GM19193 (cell line): ENCODE results near the gene ASH1L.

Source experiments
- POLR2A ChIP-seq: IDR thresholded peaks from 4 replicates; pipeline ENCODE4 v1.6.1; 2011; ENCODE audit not compliant: insufficient read depth, insufficient read length; ENCODE audit errors: extremely low read depth

Gene ASH1L

GRCh38 chr1:155300024-155300423, 262.6 kb downstream of the ASH1L start:
- no peak for TF ChIP-seq POLR2A

- TF ChIP-seq POLR2A, result no peak
Measured at GRCh38 chr1:155297384-155297783, 265.2 kb downstream of the ASH1L start.

- no peak for TF ChIP-seq POLR2A
Measured at GRCh38 chr1:155296661-155297060, 265.9 kb downstream of the ASH1L start.

GRCh38 chr1:155295942-155296267, 266.7 kb downstream of the ASH1L start:
- no peak for TF ChIP-seq POLR2A

- TF ChIP-seq POLR2A, result no peak
Measured at GRCh38 chr1:155295183-155295941, 267.2 kb downstream of the ASH1L start.

GRCh38 chr1:155294520-155295182, 268.0 kb downstream of the ASH1L start:
- TF ChIP-seq POLR2A, result no peak

- TF ChIP-seq POLR2A, result no peak
Measured at GRCh38 chr1:155293086-155293749, 269.4 kb downstream of the ASH1L start.

GRCh38 chr1:155287987-155288543, 274.5 kb downstream of the ASH1L start:
- no peak for TF ChIP-seq POLR2A

GRCh38 chr1:155286544-155286943, 276.1 kb downstream of the ASH1L start:
- no peak for TF ChIP-seq POLR2A

- no peak for TF ChIP-seq POLR2A
Measured at GRCh38 chr1:155285631-155286044, 277.0 kb downstream of the ASH1L start.
